Melanocyte of skin (primary cell): ENCODE data around the gene MYL9. TPM values are rescaled to one million over a fixed set of nuclear protein-coding genes. Genes with fewer than 3 reads are reported as not detected.

Experiments used
- small RNA-seq, 2 donors: library from RNA; depleted of rRNA; stranded (forward); fragments of <200 nt; gene quantifications; one replicate each; pipeline ENCODE3, GENCODE V24; 2012
- total RNA-seq, 2 donors: library from RNA; depleted of rRNA; stranded (reverse); fragments of >200 nt; gene quantifications; 2 replicates each; pipeline ENCODE4 v1.2.3, GENCODE V29; 2012

Gene MYL9
- total RNA-seq: 1 to 10 TPM; 5.5 to 7.3 TPM

DNA sequence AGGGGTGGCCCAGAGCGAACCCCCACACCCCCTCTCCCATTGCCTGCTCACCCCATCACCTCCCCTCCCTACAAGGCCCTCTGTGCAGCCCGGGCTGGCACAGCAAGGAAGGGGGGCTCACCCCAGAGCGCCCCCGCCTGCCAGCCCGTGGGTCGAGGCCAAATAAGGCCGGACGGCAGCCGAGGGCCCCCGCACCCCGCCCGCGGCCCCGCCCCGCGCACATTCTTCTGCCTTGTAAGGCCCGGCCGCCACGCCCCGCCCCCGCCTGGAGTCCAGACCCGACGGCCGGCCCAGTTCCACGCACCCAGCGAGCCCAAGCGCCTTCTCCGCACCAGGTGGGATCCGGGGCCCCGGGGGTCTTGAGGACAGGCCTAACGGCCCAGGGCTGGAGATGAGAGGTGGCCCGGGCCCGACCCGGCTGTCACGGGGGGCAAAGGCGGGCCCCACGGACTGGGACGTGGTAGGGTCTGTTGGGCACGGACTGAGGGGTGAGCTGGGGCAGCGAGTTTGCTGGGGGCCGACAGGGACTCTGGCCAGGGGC lies at the start of gene MYL9:
MYL9 (plus strand) TSS at position 293 of the 541 bp plus-strand sequence. CDS start 3,366 bp downstream, outside the sequence.

DNA sequence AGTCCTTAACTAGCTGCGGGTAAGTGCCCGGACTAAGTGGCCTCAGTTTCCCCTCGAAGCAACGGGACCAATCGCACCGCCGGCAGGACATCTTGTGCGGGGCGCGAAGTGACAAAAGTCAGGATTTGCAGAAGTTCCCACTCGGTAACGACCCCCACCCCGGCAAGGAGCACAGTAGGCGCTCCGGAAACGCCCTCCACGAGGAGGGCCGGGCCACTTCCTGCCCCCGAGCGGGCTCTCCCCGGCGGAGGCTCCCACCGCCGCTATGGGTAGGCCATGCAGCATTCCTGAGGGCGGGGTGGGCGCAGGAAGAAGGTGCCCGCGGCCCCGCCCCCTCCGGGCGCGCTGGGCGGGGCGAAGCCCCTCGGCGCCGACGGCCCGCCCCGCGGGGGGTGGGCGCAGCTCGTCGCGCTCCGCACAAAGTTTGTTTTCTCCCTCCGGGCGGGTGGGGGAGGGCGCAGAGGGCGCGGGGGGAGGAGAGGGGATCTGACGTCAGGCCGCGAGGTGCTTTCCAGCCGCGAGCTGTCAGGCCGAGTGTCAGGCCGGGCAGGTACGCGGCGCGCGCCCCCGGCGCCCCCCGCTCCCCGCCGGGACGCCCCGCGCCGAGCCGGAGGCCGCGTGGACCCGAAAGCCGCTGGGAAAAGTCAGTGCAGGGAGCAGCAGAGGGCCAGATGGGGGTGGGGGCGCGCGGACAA lies 31.9 kb downstream of the MYL9 start, which contains the start of gene TGIF2:
TGIF2 (plus strand) TSS at position 495 of the 695 bp plus-strand sequence. CDS start 5,178 bp downstream, outside the sequence.

Small RNA genes within 50 kb of the gene (small RNA-seq; reads per million reads assigned to genes)
- gene RF00017: 0 reads per million in 2 donors

Other genes with a start within 250 kb of the MYL9 start
- gene DLGAP4, start 235.2 kb upstream of the MYL9 start, total RNA-seq: 10 to 100 TPM; 14.0 to 16.9 TPM
- gene TGIF2, start 32.1 kb downstream of the MYL9 start, total RNA-seq: 10 to 100 TPM; 15.1 to 18.0 TPM
- 100 to 1,000 TPM in 1 of 2 donors, 10 to 100 TPM in 1; 54.4 to 121 TPM for gene RAB5IF, start 64.3 kb downstream of the MYL9 start, total RNA-seq
- gene SLA2, start 104.7 kb downstream of the MYL9 start, total RNA-seq: not detected
- gene NDRG3, start 204.6 kb downstream of the MYL9 start, total RNA-seq: 10 to 100 TPM; 21.3 to 23.3 TPM
- 10 to 100 TPM; 12.7 to 21.6 TPM for gene DSN1, start 232.2 kb downstream of the MYL9 start, total RNA-seq